HG03196 (cell line): ENCODE results near the gene ZNF638.

ENCODE experiments used
- ATAC-seq: cut with Tn5 transposase; IDR thresholded peaks from one replicate; pipeline ENCODE4 v1.9.1; 2021; ENCODE audit not compliant: unreplicated experiment

ZNF638 gene

DNA sequence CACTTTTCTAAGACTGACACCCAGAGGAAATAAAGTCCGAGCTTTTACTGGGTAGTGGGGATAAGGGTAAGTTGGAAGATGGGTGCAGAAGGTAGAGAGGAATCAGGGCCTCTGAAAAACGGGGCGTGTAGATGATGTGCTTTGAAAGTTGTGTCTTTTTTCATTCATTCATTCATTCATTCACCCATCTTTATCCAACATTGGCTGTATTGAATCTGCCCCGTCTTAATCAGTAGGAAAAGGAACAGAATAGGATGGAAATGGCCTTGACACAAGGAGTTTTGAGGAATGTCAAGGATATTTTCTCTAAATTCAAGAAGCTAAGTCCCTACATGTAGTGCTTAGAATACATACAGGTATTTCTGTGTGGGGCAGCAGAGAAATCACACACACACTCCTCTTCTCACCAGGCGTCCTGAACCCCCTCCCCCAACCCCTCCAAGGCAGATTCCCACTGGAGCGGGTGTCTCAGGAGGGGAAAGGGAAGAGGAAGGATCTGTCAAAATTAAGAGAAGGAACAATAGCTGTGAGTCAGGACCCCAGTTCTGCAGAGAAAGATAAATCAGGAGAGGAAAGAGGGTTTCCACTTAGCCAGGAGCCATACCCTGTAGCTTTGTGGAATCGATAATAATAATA, 135.7 kb downstream of the ZNF638 start:
- ATAC-seq, result no peak

DNA sequence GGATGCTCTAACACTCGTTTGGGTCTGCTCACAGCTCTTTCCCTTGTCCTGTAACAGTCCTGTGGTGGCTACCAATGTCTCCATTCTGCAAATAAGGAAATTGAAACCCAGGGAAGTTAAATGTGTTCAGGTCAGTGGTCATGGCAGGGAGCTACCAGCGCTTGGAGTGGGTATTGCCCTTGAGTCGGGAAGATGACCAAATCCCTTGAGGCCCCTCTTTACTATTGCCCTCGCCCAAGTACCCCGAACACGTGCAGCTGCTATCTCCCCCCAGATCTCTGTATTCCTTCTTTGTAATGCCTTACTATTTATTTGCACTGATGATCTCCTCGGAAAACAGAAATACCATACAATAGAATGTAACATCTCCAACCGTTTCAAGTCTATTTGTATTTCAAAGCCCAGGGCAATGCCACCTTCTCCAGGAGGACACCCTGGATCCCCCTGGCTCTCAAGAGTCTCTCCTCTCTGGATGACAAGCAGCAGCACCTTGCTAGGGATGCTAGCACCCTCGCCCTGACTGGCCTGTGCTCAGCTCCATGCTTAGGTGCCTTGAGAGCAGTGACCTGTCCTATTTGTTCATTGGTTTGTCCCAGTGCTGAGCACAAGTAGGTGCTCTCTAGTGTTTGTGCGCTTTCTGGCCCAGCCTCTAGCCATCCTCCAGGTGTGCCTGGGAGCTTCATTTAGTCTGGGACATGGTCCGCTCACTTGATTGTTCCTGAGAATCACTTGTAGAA, 136.9 kb downstream of the ZNF638 start:
- no peak for ATAC-seq

DNA sequence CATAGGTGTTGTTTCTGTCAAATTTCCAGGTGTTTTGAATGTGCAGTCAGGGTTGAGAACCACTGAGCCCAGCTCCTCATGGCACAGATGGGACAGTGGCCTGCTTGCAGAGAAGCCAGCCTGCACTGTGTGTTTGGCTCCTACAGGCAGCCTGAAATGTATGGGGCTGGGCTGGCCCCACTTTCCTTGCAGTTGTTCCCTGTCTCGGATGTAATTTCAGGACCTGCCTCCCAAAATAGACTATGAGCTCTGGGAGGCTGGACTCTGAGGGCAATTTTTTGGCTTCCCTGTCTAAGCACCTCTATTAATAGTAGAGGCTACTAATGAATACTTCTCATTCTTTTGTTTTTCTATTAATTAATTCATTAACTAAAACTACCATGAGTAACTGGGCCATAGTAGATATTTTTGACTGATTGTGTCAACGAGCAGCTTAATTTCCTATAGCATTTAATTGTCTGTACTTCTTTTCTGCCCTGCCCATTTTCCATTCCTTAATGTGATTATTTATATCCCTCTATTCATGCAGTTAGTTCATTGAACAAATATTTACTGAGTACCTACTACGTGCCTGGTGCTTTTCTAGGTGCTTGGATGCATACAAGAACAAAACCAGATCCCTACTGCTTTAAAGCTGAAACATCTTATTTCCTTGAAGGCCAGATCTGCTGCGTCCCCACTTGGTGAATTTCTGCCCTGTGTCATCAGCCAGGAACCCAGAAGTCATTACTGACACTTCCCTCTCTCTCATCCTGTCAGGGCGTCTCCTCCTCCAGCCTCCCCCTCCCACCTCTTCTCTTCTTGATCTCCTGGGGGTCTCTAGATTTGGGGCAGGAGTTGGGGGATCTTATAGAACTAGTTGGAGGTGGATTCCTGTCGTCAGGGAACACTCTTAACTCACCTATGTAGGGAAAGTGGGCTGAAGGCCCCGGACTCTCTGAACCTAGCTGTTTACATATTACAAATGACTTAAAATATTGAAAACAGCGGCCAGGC, 138.1 kb downstream of the ZNF638 start:
- ATAC-seq, result no peak

DNA sequence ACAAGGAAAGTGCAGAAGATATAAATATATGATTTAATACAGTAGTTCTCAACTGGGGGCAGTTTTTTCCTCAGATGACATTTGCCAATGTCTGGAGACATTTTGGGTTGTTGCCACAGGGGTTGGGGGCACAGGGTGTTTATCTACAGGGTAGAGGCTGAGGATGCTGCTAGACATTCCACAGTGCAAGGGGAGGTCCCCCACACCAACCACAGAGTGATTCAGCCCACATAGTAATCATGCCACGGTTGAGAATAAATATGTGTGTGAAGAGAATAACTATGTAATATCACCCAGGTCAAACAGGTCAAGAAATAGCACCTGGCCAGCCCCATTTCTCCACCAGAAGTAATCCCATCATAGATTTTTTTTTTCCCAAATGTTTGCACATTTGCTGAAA, 139.7 kb downstream of the ZNF638 start:
- ATAC-seq, result no peak

DNA sequence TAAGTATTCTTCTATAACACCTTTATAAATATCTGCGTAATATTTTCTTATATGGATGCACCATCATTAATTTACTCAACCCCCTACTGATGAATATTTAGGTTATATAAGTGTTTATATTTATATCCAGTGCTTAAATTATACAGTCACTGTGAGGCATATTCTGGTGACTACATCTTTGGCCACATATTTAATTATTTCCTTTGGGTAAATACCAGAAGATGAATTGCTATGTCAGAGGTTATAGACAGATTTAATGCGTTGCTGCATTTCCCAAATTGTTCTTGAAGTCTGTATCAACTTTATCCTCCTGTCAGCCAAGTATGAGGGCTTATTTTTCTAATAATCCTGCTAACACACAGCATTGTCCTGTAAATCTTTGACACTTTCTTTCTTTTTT, 140.4 kb downstream of the ZNF638 start:
- ATAC-seq, result no peak

DNA sequence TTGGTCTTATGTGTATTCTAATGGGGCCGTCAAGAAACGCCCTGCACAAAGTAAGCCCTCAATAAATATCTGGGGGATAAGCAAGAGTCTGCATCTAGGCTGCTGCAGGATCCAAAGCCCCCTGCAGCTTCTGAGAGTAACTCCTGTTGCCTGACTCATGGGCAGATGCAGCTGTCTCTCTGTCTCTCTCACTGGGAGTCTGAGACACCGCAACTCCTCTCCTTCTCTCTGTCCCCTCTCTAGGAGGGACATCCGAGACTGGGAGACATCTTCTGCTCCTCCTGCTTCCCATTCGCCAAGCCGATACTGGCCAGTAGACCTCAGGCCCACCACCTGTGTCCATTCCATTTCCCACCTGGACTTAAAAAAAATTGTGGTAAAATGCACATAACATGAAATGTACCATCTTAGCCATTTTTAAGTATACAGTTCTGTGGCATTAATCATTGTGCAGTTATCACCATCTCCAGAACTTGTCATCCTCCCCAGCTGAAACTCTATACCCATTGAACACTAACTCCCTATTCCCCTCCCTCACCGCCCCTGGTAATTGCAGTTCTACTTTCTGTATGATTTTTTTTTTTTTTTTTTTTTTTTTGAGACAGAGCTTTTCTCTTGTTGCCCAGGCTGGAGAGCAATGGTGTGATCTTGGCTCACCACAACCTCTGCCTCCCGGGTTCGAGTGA, 141.9 kb downstream of the ZNF638 start:
- ATAC-seq, result no peak

DNA sequence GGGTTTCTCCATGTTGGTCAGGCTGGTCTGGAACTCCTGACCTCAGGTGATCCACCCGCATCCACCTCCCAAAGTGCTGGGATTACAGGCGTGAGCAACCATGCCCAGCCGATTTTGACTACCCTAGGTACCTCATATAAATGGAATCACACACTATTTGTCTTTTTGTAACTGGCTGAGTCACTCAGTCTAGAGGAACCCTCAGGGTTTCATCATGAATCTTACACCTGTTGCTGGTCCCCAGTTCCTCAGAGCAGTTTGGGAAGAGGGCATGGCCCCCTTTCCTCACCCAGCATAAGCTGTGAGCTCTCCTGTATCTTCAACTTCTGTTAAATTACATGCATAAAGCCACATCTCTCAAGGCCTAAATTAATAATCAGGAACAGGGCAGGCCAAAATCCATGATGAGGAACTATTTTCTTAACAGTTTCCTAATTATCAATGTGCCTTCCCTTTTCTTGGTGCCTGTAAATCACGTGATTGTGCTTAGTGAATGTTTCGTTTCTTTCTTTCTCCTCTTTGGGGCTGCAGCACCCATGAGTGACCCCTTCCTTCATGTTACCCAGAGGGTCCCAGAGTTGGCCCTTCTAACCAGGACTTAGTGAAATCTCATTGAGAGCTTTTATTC, 142.6 kb downstream of the ZNF638 start:
- ATAC-seq, result no peak

DNA sequence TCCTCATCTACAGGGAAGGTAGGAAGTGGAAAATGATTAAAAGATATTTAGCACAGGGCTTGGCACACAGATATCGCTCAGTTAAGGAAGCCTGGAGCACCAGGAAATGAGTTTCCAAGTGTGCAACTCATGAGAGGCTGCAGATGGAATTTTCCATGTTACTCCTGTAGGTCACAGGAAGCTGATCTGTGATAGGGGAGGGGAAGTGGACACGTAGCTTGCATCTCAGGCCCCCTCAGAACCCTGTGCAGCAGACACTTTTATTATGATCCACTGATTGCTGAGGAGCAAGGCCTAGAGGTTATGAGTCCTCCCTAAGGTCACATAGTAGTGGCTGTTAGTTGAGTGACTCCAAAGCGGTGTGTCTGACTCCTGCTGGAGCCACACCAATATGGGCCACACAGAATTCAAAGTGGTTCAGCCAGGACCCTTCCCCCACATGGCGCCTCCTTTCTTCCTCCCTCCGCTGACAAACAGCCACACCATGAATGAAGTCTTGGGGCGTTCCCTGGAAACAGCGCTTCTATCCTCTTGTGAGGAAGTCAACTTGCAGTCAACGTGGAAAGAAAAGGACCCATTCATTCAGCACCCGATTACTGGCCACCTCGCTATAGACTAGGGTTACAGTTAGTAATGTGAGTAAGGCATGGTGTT, 143.3 kb downstream of the ZNF638 start:
- ATAC-seq, result no peak

DNA sequence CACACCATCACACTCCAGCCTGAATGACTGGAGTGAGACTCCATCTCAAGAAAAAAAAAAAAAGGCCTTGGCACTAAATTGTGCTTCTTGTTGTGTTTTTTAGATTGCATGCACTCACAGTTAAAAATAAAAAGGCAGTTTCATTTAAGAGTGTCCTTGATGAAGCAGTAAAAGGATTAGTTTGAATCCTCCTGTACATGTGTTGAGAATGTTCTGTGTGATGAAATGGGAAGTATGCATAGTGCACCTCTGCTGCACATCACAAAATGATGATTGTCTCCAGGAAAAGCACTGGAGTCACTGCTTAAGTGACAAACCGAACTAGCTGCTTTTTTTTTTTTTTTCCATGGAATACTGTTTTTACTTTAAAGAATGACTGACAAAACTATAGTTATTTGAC, 144.9 kb downstream of the ZNF638 start:
- no peak for ATAC-seq

DNA sequence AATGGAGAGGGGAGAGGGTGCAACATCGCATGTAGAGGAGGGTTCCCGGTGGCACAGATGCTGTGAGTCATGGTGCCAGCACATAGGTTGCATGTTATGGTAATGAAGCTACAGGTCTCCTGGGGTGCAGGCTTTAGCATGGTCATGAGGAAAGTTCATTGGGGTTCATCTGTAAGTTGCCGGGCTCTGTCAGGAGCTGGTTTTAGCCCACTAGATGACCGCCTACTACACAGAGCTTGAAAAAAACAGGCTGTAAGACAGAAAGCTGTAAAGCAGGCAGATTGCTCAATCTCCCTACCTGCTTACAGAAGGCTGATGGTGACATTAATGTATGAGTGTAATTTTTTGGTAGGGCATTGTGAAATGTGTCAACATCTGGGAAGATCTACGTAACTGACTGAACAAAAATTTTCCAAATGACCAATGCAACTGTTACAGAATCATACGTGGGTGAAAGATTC, 145.7 kb downstream of the ZNF638 start:
- no peak for ATAC-seq

DNA sequence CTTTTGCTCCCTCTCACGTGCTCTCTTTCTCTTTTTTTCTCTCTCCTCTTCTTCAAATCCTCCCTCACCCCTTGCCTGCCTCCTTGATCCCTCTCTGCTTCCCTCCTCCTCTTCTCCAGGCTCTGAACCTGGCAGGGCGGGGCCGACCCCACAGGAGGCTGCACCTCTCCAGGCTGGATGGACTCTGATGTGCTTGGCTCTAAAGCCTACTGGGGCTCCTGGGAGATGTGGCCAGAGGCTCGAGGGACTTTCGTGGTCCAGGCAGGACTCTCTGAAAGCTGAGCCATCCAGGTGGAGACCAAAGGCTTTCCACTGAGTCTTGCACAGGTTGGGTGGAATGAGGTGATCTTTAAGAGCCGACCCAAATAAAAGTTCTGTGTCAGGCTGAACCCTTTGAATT, 147.2 kb downstream of the ZNF638 start:
- ATAC-seq, result no peak

DNA sequence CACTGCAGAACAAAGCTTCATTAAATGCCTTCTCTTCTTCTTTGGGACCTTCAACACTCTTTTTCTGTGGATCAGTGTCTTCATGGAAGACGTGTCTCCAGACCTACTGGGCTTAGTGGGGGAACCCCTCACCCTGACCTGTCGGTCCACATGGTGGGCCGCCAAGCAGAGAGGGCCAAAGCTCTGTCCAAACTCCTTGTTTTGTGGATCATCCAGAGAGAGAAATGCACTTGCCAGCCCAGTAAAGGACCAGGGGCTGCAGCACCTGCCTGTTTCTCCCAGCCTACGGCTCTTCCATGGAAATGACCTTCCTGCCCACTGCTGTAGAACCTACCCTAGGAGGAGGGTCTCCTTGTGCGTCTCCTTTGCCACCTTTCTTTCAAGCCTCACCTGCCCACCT, 147.7 kb downstream of the ZNF638 start:
- ATAC-seq, result no peak

DNA sequence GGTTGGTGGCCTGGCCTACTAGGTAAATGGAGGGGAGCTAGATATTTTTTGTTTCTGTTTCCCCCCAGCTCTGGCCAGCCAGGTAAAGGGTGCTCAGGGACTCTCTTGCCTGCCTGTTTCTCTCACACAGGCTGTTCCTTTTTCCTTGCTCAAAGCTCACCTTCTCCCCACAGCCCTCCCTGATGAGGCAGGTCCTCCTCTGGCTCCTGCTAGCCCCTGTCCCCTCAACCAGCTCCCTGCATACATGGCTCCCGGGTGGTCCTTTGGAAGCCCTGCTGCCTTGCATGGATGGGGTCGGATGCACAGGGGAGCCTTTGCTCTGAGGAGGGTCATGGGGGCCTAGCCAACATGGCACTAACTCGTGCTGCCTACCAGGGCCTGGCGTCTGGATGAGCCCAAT, 149.5 kb downstream of the ZNF638 start:
- ATAC-seq, result no peak

DNA sequence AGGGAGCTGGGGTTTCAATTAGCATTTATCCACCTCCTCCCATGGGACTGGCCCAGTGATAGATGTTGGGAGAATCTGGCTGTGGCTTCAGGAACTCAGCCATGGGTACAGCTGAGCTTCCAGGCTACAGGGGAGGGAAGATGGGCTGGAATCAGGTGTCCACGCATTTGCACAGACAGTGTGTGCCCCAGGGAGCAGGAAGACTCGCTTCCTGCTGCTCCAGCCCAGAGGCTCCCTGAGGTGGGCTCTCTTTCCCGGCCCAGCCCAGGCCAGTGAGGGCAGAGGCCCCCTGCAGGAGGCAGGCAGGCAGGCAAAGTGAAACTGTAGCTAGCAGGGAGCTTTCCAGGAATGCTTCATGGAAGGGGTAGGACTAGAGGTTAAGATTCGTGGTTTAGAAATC, 150.5 kb downstream of the ZNF638 start:
- ATAC-seq, result no peak

DNA sequence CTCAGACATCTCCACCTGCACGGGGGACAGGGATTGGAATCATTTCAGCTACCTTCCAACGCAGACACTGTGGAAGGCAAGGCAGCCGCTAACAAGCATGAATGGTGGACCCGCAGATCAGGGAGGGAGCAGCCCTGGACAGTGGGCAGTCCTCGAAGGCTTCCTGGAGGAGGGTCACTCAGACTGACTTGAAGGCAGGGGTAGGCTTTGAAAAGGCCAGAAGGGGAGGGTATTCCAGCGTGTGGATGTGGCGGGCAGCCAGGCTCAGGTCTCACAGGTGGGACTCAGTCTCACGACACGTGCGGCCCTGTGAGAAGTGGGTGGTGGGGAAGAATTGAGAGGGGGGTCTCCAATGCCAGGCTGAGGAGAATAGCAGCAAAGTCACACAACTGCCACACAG, 151.7 kb downstream of the ZNF638 start:
- ATAC-seq, result no peak

DNA sequence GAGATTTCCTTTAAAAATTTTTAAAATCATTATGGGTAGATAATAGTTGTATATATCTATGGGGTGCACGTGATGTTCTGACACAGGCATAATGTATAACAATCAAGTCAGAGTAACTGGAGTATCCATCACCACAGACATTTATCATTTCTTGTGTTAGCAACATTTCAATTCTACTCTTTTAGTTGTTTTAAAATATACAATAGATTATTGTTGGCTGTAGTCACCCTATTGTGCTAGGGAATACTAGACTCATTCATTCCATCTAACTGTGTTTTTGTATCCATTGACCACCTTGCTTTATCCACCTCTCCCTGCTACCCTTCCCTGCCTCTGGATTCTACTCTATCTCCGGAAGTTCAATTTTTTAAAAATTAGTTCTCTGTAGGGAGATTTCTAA, 152.8 kb downstream of the ZNF638 start:
- no peak for ATAC-seq
